NB4 (cell line): ENCODE measurements around the gene HOXA4.

ENCODE experiments used
- POLR2A ChIP-seq: IDR thresholded peaks from 2 replicates; pipeline ENCODE4 v1.6.1; 2011; ENCODE audit warnings: mild to moderate bottlenecking; ENCODE audit not compliant: insufficient read length; ENCODE audit errors: extremely low read depth
- TF ChIP-seq, protein P1 (sequence below): IDR thresholded peaks from one replicate; pipeline ENCODE4 v1.5.1; 2012; ENCODE audit warnings: low read depth, low read length

DNA sequence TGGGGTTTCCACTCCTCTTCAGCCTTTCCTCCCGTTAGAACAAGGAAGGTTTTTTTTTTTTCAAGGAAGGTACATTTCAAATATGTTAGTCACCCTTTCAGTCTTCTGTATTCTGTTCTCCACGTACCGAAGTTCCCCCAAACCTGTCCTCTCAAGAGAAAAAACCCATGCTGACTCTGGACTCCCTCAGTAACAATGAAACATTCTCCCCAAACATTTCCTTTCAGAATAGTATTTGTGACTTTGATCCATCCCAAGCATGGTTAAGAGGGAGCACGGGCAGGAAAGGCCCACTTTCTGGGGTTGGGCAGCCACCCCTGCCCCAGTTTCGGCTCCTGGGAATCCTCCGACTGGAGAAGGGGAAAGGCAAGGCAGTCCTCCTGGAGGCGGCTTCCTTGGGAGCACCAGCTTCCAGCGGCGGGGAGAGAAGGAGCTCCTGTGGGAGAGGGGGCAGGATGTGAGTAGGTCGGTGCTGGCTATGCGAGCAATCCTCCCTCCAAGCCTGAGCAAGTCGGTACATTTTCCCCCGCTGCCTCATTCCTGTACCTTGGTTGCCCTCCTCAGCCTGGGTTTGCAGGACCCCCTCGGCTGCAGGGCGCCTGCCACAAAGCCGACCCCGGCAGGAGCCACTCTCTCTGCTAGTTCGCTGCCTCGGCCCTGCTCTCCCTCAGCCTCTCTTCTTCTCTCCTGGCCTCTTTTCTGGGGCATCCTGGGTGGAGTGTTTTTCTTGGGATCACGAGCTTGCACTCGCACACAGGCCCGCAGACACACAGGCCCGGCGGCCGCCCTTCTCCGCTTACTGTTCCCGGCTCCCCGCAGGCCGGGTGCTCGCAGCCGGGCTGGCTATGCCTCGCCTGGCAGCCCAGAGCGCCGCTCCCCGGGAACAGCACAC lies 32.6 kb downstream of the HOXA4 start:
- no peak for TF ChIP-seq POLR2A
- TF ChIP-seq, protein P1, sequence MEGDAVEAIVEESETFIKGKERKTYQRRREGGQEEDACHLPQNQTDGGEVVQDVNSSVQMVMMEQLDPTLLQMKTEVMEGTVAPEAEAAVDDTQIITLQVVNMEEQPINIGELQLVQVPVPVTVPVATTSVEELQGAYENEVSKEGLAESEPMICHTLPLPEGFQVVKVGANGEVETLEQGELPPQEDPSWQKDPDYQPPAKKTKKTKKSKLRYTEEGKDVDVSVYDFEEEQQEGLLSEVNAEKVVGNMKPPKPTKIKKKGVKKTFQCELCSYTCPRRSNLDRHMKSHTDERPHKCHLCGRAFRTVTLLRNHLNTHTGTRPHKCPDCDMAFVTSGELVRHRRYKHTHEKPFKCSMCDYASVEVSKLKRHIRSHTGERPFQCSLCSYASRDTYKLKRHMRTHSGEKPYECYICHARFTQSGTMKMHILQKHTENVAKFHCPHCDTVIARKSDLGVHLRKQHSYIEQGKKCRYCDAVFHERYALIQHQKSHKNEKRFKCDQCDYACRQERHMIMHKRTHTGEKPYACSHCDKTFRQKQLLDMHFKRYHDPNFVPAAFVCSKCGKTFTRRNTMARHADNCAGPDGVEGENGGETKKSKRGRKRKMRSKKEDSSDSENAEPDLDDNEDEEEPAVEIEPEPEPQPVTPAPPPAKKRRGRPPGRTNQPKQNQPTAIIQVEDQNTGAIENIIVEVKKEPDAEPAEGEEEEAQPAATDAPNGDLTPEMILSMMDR, result no peak
